Loucy (cell line): ENCODE data around the gene MEIKIN.
"Not testable (repeated sequence)": the region's sequence is repeated elsewhere in the genome, so short reads cannot be mapped to it uniquely, and the experiment has no call there.

ENCODE experiments used
- H2AFZ ChIP-seq: fragments of 200-600 bp; sonication (generic); 2 replicates; pipeline ENCODE4 v1.6.0; 2016; ENCODE audit warnings: antibody characterized with exemption, mild to moderate bottlenecking, low read length, moderate library complexity
- H3F3A ChIP-seq: fragments of 200-600 bp; 2 replicates; pipeline ENCODE4 v1.6.0; 2016; ENCODE audit warnings: antibody characterized with exemption, low read depth, mild to moderate bottlenecking
- H3K27me3 ChIP-seq: fragments of 200-600 bp; sonication (generic); 2 replicates; pipeline ENCODE4 v1.6.1; 2014; ENCODE audit warnings: low read length, mild to moderate bottlenecking; ENCODE audit not compliant: insufficient read depth, poor library complexity, severe bottlenecking
- H3K36me3 ChIP-seq: fragments of 200-600 bp; sonication (generic); 2 replicates; pipeline ENCODE4 v1.6.1; 2016; ENCODE audit warnings: low read length; ENCODE audit not compliant: insufficient read depth
- H3K4me1 ChIP-seq: fragments of 200-600 bp; sonication (generic); 2 replicates; pipeline ENCODE4 v1.5.1; 2014; ENCODE audit warnings: low read length, mild to moderate bottlenecking; ENCODE audit not compliant: insufficient read depth, poor library complexity, severe bottlenecking
- H3K4me2 ChIP-seq: fragments of 200-600 bp; sonication (generic); 2 replicates; pipeline ENCODE4 v1.6.0; 2014; ENCODE audit warnings: antibody characterized with exemption, low read length, low read depth, mild to moderate bottlenecking; ENCODE audit not compliant: poor library complexity, severe bottlenecking
- H3K4me3 ChIP-seq: fragments of 200-600 bp; sonication (generic); 2 replicates; pipeline ENCODE4 v1.5.1; 2014; ENCODE audit warnings: low read length, mild to moderate bottlenecking, mixed read lengths; ENCODE audit not compliant: poor library complexity, severe bottlenecking
- H3K79me2 ChIP-seq: fragments of 200-600 bp; sonication (generic); 2 replicates; pipeline ENCODE4 v1.6.1; 2014; ENCODE audit warnings: low read length; ENCODE audit not compliant: insufficient read depth
- H3K9ac ChIP-seq: fragments of 200-600 bp; sonication (generic); 2 replicates; pipeline ENCODE4 v1.6.0; 2014; ENCODE audit warnings: mild to moderate bottlenecking, low read depth, low read length, moderate library complexity; ENCODE audit not compliant: poor library complexity, severe bottlenecking
- H3K9me2 ChIP-seq: fragments of 200-600 bp; sonication (generic); replicated peaks from 2 replicates; pipeline ENCODE4 v1.6.1; 2016; ENCODE audit warnings: low read depth, low read length, mixed read lengths
- H3K9me3 ChIP-seq: fragments of 200-600 bp; sonication (generic); 2 replicates; pipeline ENCODE4 v1.6.1; 2014; ENCODE audit warnings: mild to moderate bottlenecking, antibody characterized with exemption, low read length, low read depth; ENCODE audit not compliant: insufficient read depth
- H4K20me1 ChIP-seq: fragments of 200-600 bp; sonication (generic); 2 replicates; pipeline ENCODE4 v1.6.0; 2014; ENCODE audit warnings: antibody characterized with exemption, low read length, mild to moderate bottlenecking; ENCODE audit not compliant: insufficient read depth, poor library complexity, severe bottlenecking
- CTCF ChIP-seq: fragments of 200-600 bp; sonication (generic); conservative IDR thresholded peaks from 2 replicates; pipeline ENCODE4 v1.5.1; 2014; ENCODE audit warnings: mild to moderate bottlenecking, antibody characterized with exemption, low read length
- EZH2phosphoT487 ChIP-seq: fragments of 200-600 bp; IDR thresholded peaks from 2 replicates; pipeline ENCODE4 v1.6.1; 2018; ENCODE audit warnings: antibody characterized with exemption, mild to moderate bottlenecking, moderate library complexity, borderline replicate concordance

The MEIKIN gene

GRCh38 chr5:131883984-131884383, 61.5 kb downstream of the MEIKIN start:
- Histone ChIP-seq H3K27me3 (no peaks in the 10 kb centered on the region), H3K9ac (no peak overlapping the region)
- TF ChIP-seq EZH2phosphoT487 (no peak), CTCF (no peak)

GRCh38 chr5:131879705-131880104, 65.8 kb downstream of the MEIKIN start:
- no peaks in the 10 kb centered on the region for H3K36me3 ChIP-seq
- no peaks in the 10 kb centered on the region for H3K4me1 ChIP-seq
- H3K4me3 ChIP-seq, result no peak overlapping the region
- H3K9ac ChIP-seq, result no peak overlapping the region
- TF ChIP-seq EZH2phosphoT487 (no peak), CTCF (no peak)
- no peaks in the 10 kb centered on the region for H3K79me2 ChIP-seq
- no peaks in the 10 kb centered on the region for H3K9me3 ChIP-seq
- no peak overlapping the region for H3K4me2 ChIP-seq
- H3K9me2 ChIP-seq, result no peaks in the 10 kb centered on the region
- H3F3A ChIP-seq, result no peaks in the 10 kb centered on the region
- no peaks in the 10 kb centered on the region for H4K20me1 ChIP-seq
- H2AFZ ChIP-seq, result no peak overlapping the region
- H3K27me3 ChIP-seq, result no peaks in the 10 kb centered on the region

More at GRCh38 chr5:131883984-131884383, 61.5 kb downstream of the MEIKIN start:
- no peaks in the 10 kb centered on the region for H3K4me1 ChIP-seq
- H3K4me3 ChIP-seq, result no peak overlapping the region
- H3K79me2 ChIP-seq, result no peaks in the 10 kb centered on the region
- no peaks in the 10 kb centered on the region for H3K9me3 ChIP-seq
- H4K20me1 ChIP-seq, result no peaks in the 10 kb centered on the region
- H3K4me2 ChIP-seq, result no peak overlapping the region
- no peak overlapping the region for H2AFZ ChIP-seq
- H3K9me2 ChIP-seq, result no peaks in the 10 kb centered on the region
- H3K36me3 ChIP-seq, result no peaks in the 10 kb centered on the region
- H3F3A ChIP-seq, result no peaks in the 10 kb centered on the region

- no peak overlapping the region for H3K4me2 ChIP-seq
- H3K9me3 ChIP-seq, result no peaks in the 10 kb centered on the region
- H3K9ac ChIP-seq, result no peak overlapping the region
- no peaks in the 10 kb centered on the region for H3K27me3 ChIP-seq
- no peaks in the 10 kb centered on the region for H3K36me3 ChIP-seq
- H3F3A ChIP-seq, result no peaks in the 10 kb centered on the region
- H3K4me3 ChIP-seq, result no peak overlapping the region
- H2AFZ ChIP-seq, result no peak overlapping the region
- no peaks in the 10 kb centered on the region for H3K4me1 ChIP-seq
- H3K79me2 ChIP-seq, result no peaks in the 10 kb centered on the region
- TF ChIP-seq EZH2phosphoT487 (no peak), CTCF (no peak)
- H3K9me2 ChIP-seq, result no peaks in the 10 kb centered on the region
- no peaks in the 10 kb centered on the region for H4K20me1 ChIP-seq
These were observed 67.6 kb downstream of the MEIKIN start for GRCh38 chr5:131877873-131878272.

- H2AFZ ChIP-seq, H3F3A ChIP-seq, H3K4me1 ChIP-seq, H3K27me3 ChIP-seq, H3K9me3 ChIP-seq, H3K4me2 ChIP-seq, H3K36me3 ChIP-seq, H3K9me2 ChIP-seq, H3K4me3 ChIP-seq, H3K9ac ChIP-seq, H4K20me1 ChIP-seq, H3K79me2 ChIP-seq: not testable (repeated sequence)
These were observed 74.2 kb downstream of the MEIKIN start for GRCh38 chr5:131871251-131871650.
